NCI-H82 (cell line): ENCODE data around the gene PCNX3.

Experiments
- DNase-seq: peaks from one replicate; lab custom pipeline; 2025; lab: John Stamatoyannopoulos, UW

PCNX3 gene

GRCh38 chr11:65639623-65640482, 24.3 kb downstream of the PCNX3 start:
- DNase-seq: no peak

GRCh38 chr11:65640483-65641296, 25.1 kb downstream of the PCNX3 start:
- no peak for DNase-seq

GRCh38 chr11:65641297-65642013, 25.9 kb downstream of the PCNX3 start:
- DNase-seq: peak; percentile 73

- peak; percentile 73 for DNase-seq
Observed at GRCh38 chr11:65642014-65642671, 26.6 kb downstream of the PCNX3 start.

- no peak for DNase-seq
Observed at GRCh38 chr11:65643971-65644370, 28.4 kb downstream of the PCNX3 start.

- no peak for DNase-seq
Observed at GRCh38 chr11:65644837-65645236, 29.3 kb downstream of the PCNX3 start.

- no peak for DNase-seq
Observed at GRCh38 chr11:65645710-65646109, 30.1 kb downstream of the PCNX3 start.

GRCh38 chr11:65646288-65646957, 30.8 kb downstream of the PCNX3 start:
- no peak for DNase-seq

GRCh38 chr11:65646958-65647701, 31.6 kb downstream of the PCNX3 start:
- peak; percentile 41 for DNase-seq

- DNase-seq: no peak
Observed at GRCh38 chr11:65648997-65649493, 33.5 kb downstream of the PCNX3 start.

- DNase-seq: no peak
Observed at GRCh38 chr11:65649656-65650546, 34.3 kb downstream of the PCNX3 start.

- no peak for DNase-seq
Observed at GRCh38 chr11:65650547-65651338, 35.2 kb downstream of the PCNX3 start.

GRCh38 chr11:65651339-65651588, 35.7 kb downstream of the PCNX3 start:
- no peak for DNase-seq

- DNase-seq: no peak
Observed at GRCh38 chr11:65651589-65652510, 36.3 kb downstream of the PCNX3 start.

- peak; percentile 90 for DNase-seq
Observed at GRCh38 chr11:65652511-65653228, 37.1 kb downstream of the PCNX3 start.

- DNase-seq: no peak
Observed at GRCh38 chr11:65653229-65654225, 38.0 kb downstream of the PCNX3 start.
